Endodermal cell (in vitro differentiated cells): ENCODE results near the gene RFC1. TPM values are rescaled to one million over a fixed set of nuclear protein-coding genes. Genes with fewer than 3 reads are reported as not detected.
"Not testable (repeated sequence)": the region's sequence is repeated elsewhere in the genome, so short reads cannot be mapped to it uniquely, and the experiment has no call there.

ENCODE experiments used
- DNase-seq: peaks from one replicate; pipeline ENCODE4 v3.0.0-alpha.2; 2017
- H3K27ac ChIP-seq: 2 replicates; pipeline ENCODE4 v1.5.1; 2013; ENCODE audit warnings: mild to moderate bottlenecking, low read depth, low read length, moderate library complexity
- H3K27me3 ChIP-seq: 2 replicates; pipeline ENCODE4 v1.6.1; 2013; ENCODE audit warnings: mild to moderate bottlenecking, low read length, moderate library complexity; ENCODE audit not compliant: insufficient read depth, control insufficient read depth, poor library complexity, severe bottlenecking
- H3K36me3 ChIP-seq: 2 replicates; pipeline ENCODE4 v1.7.0; 2013; ENCODE audit warnings: mild to moderate bottlenecking, low read length, moderate library complexity; ENCODE audit not compliant: control insufficient read depth, insufficient read depth
- H3K4me1 ChIP-seq: one replicate; pipeline ENCODE4 v1.7.0; 2013; ENCODE audit warnings: low read length; ENCODE audit not compliant: control insufficient read depth, insufficient read depth
- H3K4me3 ChIP-seq: 2 replicates; pipeline ENCODE4 v1.5.1; 2013; ENCODE audit warnings: mild to moderate bottlenecking, low read length, moderate library complexity
- H3K9ac ChIP-seq: 2 replicates; pipeline ENCODE4 v1.6.1; 2013; ENCODE audit warnings: mild to moderate bottlenecking, low read length, moderate library complexity; ENCODE audit not compliant: poor library complexity, severe bottlenecking; ENCODE audit errors: extremely low read depth
- H3K9me3 ChIP-seq: 2 replicates; pipeline ENCODE4 v1.6.1; 2013; ENCODE audit warnings: mild to moderate bottlenecking, low read length, moderate library complexity; ENCODE audit not compliant: control insufficient read depth
- H3K27ac Mint-ChIP-seq: 2 replicates; pipeline ENCODE4 v1.8.0; 2020; ENCODE audit warnings: mixed read lengths
- H3K27me3 Mint-ChIP-seq: 2 replicates; pipeline ENCODE4 v1.8.0; 2021; ENCODE audit warnings: mild to moderate bottlenecking, mixed read lengths; ENCODE audit not compliant: insufficient read depth
- H3K36me3 Mint-ChIP-seq: 2 replicates; pipeline ENCODE4 v1.8.0; 2020; ENCODE audit warnings: low read depth, mixed read lengths
- H3K4me1 Mint-ChIP-seq: 2 replicates; pipeline ENCODE4 v1.8.0; 2020; ENCODE audit warnings: mixed read lengths
- H3K4me3 Mint-ChIP-seq: 2 replicates; pipeline ENCODE4 v1.8.0; 2020; ENCODE audit warnings: mild to moderate bottlenecking, moderate library complexity, mixed read lengths
- H3K9me3 Mint-ChIP-seq: 2 replicates; pipeline ENCODE4 v1.8.0; 2020; ENCODE audit warnings: mild to moderate bottlenecking, mixed read lengths
- WGBS, 2 experiments: methylation state at CpG; one replicate each; pipeline versions ENCODE4 v1.1.5 to v1.1.7; 2013; ENCODE audit warnings: missing lambda C conversion rate in 2 of 2, mixed read lengths in 1 of 2; ENCODE audit not compliant: insufficient coverage in 1 of 2, insufficient read length in 1 of 2; 5-methylcytosine and 5-hydroxymethylcytosine counted together
- long read RNA-seq, 4 experiments: library from polyadenylated mRNA in 2 of 4; library from RNA in 1 of 4; library from capped mRNA in 1 of 4; stranded (forward) in 3 of 4; unstranded in 1 of 4; transcript quantifications; one replicate each; pipeline ENCODE4 v2.0.0, GENCODE V29; 2020 to 2021; ENCODE audit warnings: inconsistent platforms in 1 of 4
- polyA plus RNA-seq, 2 experiments: library from polyadenylated mRNA; stranded (reverse); fragments of 50-300 nt; gene quantifications; one replicate each; pipeline ENCODE4 v1.2.3, GENCODE V29; 2013
- total RNA-seq, 2 donors: library from RNA; stranded (reverse); fragmentation: NEBNext Ultra II Directional in 1 of 2; extraction: Animal tissue kit (Norgen Biotek cat#: 25700) in 1 of 2; gene quantifications; 2 replicates in 1 of 2; 3 replicates in 1 of 2; pipeline ENCODE4 v1.2.1, GENCODE V29; 2021
- TF ChIP-seq, protein P1 (sequence below): fragments of 200-600 bp; sonication (generic); conservative IDR thresholded peaks from 2 replicates; pipeline ENCODE4 v1.5.0; 2021; ENCODE audit warnings: antibody characterized with exemption, mild to moderate bottlenecking

RFC1 gene
- total RNA-seq = 10 to 100 TPM; 56.4 to 57.0 TPM
- 48.7 TPM for polyA plus RNA-seq (2013, experiment 1 of 2)
- 51.5 TPM for polyA plus RNA-seq (2013, experiment 2 of 2)
- long read RNA-seq, experiment 1, full-length matches to known transcripts = 4 of 24 reads
- long read RNA-seq, experiment 1, partial matches to known transcripts = 13 of 24 reads
- long read RNA-seq, experiment 1, other reads (novel, unspliced or antisense) = 7 of 24 reads
- long read RNA-seq, experiment 2, full-length matches to known transcripts = 54 of 81 reads
- long read RNA-seq, experiment 2, partial matches to known transcripts = 14 of 81 reads
- long read RNA-seq, experiment 2, other reads (novel, unspliced or antisense) = 13 of 81 reads
- long read RNA-seq, experiment 3, full-length matches to known transcripts = 48 of 127 reads
- long read RNA-seq, experiment 3, partial matches to known transcripts = 71 of 127 reads
- long read RNA-seq, experiment 3, other reads (novel, unspliced or antisense) = 8 of 127 reads
- long read RNA-seq, experiment 4, partial matches to known transcripts = 71 of 77 reads
- long read RNA-seq, experiment 4, other reads (novel, unspliced or antisense) = 6 of 77 reads

DNA sequence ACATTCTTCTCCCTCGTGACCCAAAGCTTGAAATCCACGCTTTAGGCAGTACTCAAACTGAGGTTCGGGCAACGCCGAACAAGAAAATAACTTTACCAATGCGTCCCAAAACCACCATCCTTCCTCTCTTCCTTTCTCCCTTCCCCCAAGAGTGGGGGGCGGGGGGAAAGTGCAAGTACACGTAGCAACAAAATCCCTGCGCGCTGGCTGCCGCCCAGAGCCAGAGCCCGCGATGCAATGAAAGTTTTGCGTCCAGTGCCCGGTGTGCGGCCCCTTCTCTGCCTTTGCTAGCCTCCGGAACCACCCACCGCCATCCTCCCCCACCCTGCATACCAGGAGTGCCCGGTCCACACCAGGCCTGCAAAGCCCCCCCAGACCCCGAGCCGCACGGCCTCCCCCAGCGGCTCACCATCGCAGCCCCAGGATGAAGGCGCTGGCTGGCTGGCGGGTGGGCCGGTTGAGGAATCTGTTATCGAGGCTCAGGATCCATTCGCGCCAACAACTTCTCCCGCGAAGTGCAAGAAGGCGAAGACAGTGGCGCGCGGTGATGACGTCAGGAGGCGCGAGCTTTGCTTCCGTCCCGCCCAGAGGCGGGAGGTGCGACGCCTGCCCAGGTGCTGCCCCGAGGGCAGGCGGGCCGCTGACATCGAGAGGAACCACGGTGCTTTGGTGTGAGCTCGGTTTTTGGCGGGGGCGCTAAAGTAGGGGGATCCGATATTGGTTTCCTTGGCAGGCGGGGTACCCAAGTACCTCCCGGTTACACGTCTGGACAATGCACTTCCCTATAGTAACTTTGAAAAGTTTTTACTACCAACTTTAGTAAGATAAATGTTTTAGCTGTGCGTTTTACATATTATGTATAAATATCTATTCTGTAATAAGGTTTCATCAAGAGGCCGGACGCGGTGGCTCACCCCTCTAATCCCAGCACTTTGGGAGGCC lies at the start of gene RFC1:
RFC1 (minus strand) TSS at position 533 of the 942 bp plus-strand sequence; CDS start at position 412, 121 bp downstream.
- WGBS, 2 experiments = 7 to 10% methylated on average over 31 to 59 of the region's 60 CpGs
- H3K27ac Mint-ChIP-seq = peak within 1 kb of the TSS; percentile 92
- peaks cover 7% of the 10 kb centered on the region for H3K36me3 Mint-ChIP-seq
- H3K4me3 Mint-ChIP-seq = peak within 1 kb of the TSS; percentile 83
- Histone ChIP-seq H3K27ac (peak within 1 kb of the TSS; percentile 79), H3K36me3 (peaks cover 2% of the 10 kb centered on the region), H3K9me3 (no peaks in the 10 kb centered on the region), H3K4me3 (peak within 1 kb of the TSS; percentile 99), H3K4me1 (no peaks in the 10 kb centered on the region), H3K27me3 (no peaks in the 10 kb centered on the region), H3K9ac (peak within 1 kb of the TSS; percentile 85)
- H3K9me3 Mint-ChIP-seq = peaks cover 16% of the 10 kb centered on the region
- H3K27me3 Mint-ChIP-seq = peaks cover 33% of the 10 kb centered on the region
- H3K4me1 Mint-ChIP-seq = peaks cover 12% of the 10 kb centered on the region
- DNase-seq = peak; percentile 97
- TF ChIP-seq, protein P1, sequence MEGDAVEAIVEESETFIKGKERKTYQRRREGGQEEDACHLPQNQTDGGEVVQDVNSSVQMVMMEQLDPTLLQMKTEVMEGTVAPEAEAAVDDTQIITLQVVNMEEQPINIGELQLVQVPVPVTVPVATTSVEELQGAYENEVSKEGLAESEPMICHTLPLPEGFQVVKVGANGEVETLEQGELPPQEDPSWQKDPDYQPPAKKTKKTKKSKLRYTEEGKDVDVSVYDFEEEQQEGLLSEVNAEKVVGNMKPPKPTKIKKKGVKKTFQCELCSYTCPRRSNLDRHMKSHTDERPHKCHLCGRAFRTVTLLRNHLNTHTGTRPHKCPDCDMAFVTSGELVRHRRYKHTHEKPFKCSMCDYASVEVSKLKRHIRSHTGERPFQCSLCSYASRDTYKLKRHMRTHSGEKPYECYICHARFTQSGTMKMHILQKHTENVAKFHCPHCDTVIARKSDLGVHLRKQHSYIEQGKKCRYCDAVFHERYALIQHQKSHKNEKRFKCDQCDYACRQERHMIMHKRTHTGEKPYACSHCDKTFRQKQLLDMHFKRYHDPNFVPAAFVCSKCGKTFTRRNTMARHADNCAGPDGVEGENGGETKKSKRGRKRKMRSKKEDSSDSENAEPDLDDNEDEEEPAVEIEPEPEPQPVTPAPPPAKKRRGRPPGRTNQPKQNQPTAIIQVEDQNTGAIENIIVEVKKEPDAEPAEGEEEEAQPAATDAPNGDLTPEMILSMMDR = no peak

DNA sequence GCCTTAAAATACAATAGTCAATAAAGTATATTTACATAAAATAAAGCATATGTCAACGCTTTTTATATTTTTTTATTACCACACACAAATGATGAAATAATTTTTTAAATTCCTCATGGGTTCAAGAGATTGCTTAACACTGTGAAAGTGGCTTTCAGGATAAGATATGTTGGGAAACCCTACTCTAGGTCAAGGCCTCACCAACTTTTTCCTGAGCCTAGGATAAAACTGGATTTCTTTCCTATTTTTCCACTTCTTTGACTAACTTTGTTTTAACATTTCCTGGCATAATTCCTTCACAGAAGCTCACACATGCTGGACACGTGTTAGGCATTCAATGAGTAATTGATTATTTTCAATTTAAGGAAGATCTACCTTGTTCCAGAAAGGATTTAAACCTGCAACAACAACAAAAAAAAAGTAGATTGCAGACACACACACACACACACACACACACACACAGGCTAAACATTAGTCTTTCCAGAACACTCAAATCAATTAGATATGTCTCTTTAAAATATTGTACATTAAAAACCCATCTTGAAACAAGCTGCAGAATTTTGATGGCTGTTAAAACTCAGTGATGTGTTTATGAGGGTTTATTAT lies 49.6 kb upstream of the RFC1 start:
- DNase-seq = no peak
- H3K27ac Mint-ChIP-seq = no peak overlapping the region
- H3K27me3 Mint-ChIP-seq = no peaks in the 10 kb centered on the region
- no peaks in the 10 kb centered on the region for H3K9me3 ChIP-seq
- no peaks in the 10 kb centered on the region for H3K36me3 Mint-ChIP-seq
- H3K27ac ChIP-seq = no peak overlapping the region
- no peaks in the 10 kb centered on the region for H3K36me3 ChIP-seq
- no peaks in the 10 kb centered on the region for H3K9me3 Mint-ChIP-seq
- no peaks in the 10 kb centered on the region for H3K27me3 ChIP-seq
- no peak overlapping the region for H3K4me3 ChIP-seq
- H3K4me1 Mint-ChIP-seq = no peaks in the 10 kb centered on the region
- no peak overlapping the region for H3K4me3 Mint-ChIP-seq
- H3K4me1 ChIP-seq = no peaks in the 10 kb centered on the region
- TF ChIP-seq, protein P1 = no peak
- no peak overlapping the region for H3K9ac ChIP-seq
- WGBS, 2 experiments = 100% methylated on average over 1 of the region's 2 CpGs; no CpG with 5 or more reads in 1 of the 2 experiments

GRCh38 chr4:39411561-39411960 lies 45.4 kb upstream of the RFC1 start:
- not testable (repeated sequence) for H3K27me3 ChIP-seq, DNase-seq, H3K27me3 Mint-ChIP-seq, H3K4me3 ChIP-seq, H3K9me3 ChIP-seq, H3K27ac Mint-ChIP-seq, H3K27ac ChIP-seq, H3K9me3 Mint-ChIP-seq, H3K36me3 ChIP-seq, H3K4me3 Mint-ChIP-seq, H3K4me1 ChIP-seq, H3K36me3 Mint-ChIP-seq, H3K4me1 Mint-ChIP-seq, H3K9ac ChIP-seq
- whole genome bisulfite sequencing, 2 experiments = 87 to 96% methylated on average over 7 to 8 of the region's 8 CpGs
